Measurements from ENCODE around the gene PAPSS2.

DNA sequence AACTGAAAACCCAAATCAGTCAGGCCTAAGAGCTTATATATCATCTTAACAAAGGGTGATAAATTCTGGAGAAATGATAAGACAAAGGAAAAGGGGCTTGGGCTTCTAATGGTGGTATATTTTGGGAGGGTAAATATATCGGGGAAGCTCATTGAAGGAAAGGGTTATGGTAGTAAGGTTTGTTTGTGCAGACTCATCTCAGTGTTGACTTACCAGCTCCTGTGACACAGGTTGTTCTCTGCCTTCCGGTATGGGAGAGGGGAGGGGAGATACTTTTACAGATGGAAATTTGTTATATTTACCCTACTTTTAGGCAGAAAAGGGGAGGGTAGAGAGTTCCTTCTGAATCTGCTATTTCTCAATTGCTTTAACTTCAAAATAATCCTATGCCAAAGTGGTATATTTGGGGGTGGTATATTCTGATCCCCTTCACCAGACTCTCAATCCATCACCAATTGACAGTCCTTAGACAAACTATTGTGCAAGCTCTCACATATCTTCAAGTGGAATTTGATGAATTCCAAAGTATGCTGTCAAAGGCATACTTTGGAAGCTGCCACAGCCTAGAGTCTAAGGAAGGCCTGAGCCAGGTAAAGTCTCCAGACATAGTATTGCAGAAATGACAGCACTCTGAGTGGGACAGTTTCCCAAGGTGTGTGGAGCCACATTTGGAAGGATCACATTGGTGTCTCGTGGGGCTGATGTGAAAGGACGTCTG lies 13.3 kb upstream of the PAPSS2 start:
- TF ChIP-seq, protein P1, sequence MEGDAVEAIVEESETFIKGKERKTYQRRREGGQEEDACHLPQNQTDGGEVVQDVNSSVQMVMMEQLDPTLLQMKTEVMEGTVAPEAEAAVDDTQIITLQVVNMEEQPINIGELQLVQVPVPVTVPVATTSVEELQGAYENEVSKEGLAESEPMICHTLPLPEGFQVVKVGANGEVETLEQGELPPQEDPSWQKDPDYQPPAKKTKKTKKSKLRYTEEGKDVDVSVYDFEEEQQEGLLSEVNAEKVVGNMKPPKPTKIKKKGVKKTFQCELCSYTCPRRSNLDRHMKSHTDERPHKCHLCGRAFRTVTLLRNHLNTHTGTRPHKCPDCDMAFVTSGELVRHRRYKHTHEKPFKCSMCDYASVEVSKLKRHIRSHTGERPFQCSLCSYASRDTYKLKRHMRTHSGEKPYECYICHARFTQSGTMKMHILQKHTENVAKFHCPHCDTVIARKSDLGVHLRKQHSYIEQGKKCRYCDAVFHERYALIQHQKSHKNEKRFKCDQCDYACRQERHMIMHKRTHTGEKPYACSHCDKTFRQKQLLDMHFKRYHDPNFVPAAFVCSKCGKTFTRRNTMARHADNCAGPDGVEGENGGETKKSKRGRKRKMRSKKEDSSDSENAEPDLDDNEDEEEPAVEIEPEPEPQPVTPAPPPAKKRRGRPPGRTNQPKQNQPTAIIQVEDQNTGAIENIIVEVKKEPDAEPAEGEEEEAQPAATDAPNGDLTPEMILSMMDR (IDR thresholded peaks at IDR 0.05 in 8 of 11, conservative IDR thresholded peaks at IDR 0.05 in 3 of 11) = no peak
- TF ChIP-seq POLR2AphosphoS5 (IDR thresholded peaks at IDR 0.05) = no peak

Measured in spleen (tissue), 7 donors.